ENCODE results near the gene RALGAPA2. TPM values are rescaled to one million over a fixed set of nuclear protein-coding genes. Genes with fewer than 3 reads are reported as not detected.
A peak's percentile ranks its signal among the peaks of the same experiment; 100 is the strongest.

Gene RALGAPA2
- total and polyA plus RNA-seq, 2 of the 13 experiments (the other 11 are each of a cell fraction or from before 2014, with no cell fraction given) = 13.8 to 17.7 TPM

DNA sequence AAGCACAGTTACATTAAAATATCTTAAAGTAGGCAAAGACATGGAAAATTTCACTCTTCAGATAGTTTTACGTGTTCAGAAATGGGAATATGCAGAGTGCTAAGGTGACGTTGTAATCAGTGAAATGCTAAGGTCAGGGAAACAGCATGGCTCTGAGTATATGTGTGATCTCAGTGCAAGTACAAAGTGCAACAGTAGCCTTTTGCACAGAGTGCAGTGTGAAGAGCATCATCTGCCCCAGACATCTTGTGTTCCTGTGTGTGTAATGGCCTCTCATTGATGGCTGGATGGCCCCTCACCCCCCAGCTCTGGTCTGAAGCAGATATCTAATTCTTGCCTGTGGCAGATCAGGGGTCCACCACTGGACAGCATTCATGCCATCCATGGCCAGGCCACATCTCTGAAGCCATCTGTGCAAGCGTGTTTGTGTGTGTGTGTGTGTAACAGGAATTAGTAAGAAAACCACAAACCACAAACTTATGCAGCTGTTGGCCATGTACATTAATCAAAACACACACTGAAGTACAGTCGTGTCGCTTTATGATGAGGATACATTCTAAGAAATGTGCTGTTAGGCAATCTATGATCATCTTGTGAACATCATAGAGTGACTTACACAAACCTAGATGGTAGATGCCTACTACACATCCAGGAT is 165.1 kb downstream of the RALGAPA2 start (continued):
- TF ChIP-seq, protein P1, sequence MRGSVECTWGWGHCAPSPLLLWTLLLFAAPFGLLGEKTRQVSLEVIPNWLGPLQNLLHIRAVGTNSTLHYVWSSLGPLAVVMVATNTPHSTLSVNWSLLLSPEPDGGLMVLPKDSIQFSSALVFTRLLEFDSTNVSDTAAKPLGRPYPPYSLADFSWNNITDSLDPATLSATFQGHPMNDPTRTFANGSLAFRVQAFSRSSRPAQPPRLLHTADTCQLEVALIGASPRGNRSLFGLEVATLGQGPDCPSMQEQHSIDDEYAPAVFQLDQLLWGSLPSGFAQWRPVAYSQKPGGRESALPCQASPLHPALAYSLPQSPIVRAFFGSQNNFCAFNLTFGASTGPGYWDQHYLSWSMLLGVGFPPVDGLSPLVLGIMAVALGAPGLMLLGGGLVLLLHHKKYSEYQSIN (CRISPR knock-in tag; IDR thresholded peaks at IDR 0.05; ENCODE audit: borderline replicate concordance) = no peak
- TF ChIP-seq KDM6A (CRISPR knock-in tag; IDR thresholded peaks at IDR 0.05; ENCODE audit: low read depth) (0 out of 2 replicates have a peak, but pooled peaks have one; percentile 22), NFIB (CRISPR knock-in tag; IDR thresholded peaks at IDR 0.05; ENCODE audit: borderline replicate concordance) (no peak), ADNP (CRISPR knock-in tag; IDR thresholded peaks at IDR 0.05) (no peak), RBAK (CRISPR knock-in tag; IDR thresholded peaks at IDR 0.05) (peak; percentile 63; the same call in 1 of the 2 replicates), ZNF296 (CRISPR knock-in tag; conservative IDR thresholded peaks at IDR 0.05) (no peak), CHCHD3 (CRISPR knock-in tag; IDR thresholded peaks at IDR 0.05) (no peak), HNF4G (IDR thresholded peaks at IDR 0.05; ENCODE audit: borderline replicate concordance, low read depth, low read length) (0 out of 2 replicates have a peak, but pooled peaks have one; percentile 52), HNF4G (CRISPR knock-in tag; IDR thresholded peaks at IDR 0.05; ENCODE audit: borderline replicate concordance, low read depth) (no peak), RFX3 (CRISPR knock-in tag; IDR thresholded peaks at IDR 0.05) (no peak), MED1 (CRISPR knock-in tag; IDR thresholded peaks at IDR 0.05) (peak; percentile 48), NR2C2 (CRISPR knock-in tag; IDR thresholded peaks at IDR 0.05; ENCODE audit: borderline replicate concordance) (peak; percentile 20; the same call in 1 of the 2 replicates), ZNF644 (CRISPR knock-in tag; IDR thresholded peaks at IDR 0.05; ENCODE audit: low read depth) (peak; percentile 71; the same call in 1 of the 2 replicates), ZNF501 (CRISPR knock-in tag; IDR thresholded peaks at IDR 0.05) (peak; percentile 37; the same call in 1 of the 2 replicates), MZF1 (CRISPR knock-in tag; IDR thresholded peaks at IDR 0.05; ENCODE audit: borderline replicate concordance) (no peak), ZNF343 (CRISPR knock-in tag; IDR thresholded peaks at IDR 0.05) (0 out of 2 replicates have a peak, but pooled peaks have one; percentile 61), SAP130 (CRISPR knock-in tag; IDR thresholded peaks at IDR 0.05; ENCODE audit: low read depth) (peak; percentile 64), KMT2A (CRISPR knock-in tag; IDR thresholded peaks at IDR 0.05) (0 out of 2 replicates have a peak, but pooled peaks have one; percentile 54), ZFAT (CRISPR knock-in tag; conservative IDR thresholded peaks at IDR 0.05) (no peak)
- TF ChIP-seq, protein P2, sequence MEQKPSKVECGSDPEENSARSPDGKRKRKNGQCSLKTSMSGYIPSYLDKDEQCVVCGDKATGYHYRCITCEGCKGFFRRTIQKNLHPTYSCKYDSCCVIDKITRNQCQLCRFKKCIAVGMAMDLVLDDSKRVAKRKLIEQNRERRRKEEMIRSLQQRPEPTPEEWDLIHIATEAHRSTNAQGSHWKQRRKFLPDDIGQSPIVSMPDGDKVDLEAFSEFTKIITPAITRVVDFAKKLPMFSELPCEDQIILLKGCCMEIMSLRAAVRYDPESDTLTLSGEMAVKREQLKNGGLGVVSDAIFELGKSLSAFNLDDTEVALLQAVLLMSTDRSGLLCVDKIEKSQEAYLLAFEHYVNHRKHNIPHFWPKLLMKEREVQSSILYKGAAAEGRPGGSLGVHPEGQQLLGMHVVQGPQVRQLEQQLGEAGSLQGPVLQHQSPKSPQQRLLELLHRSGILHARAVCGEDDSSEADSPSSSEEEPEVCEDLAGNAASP (CRISPR knock-in tag; IDR thresholded peaks at IDR 0.05; ENCODE audit: borderline replicate concordance) = 0 out of 2 replicates have a peak, but pooled peaks have one; percentile 34
- TF ChIP-seq, protein P3, sequence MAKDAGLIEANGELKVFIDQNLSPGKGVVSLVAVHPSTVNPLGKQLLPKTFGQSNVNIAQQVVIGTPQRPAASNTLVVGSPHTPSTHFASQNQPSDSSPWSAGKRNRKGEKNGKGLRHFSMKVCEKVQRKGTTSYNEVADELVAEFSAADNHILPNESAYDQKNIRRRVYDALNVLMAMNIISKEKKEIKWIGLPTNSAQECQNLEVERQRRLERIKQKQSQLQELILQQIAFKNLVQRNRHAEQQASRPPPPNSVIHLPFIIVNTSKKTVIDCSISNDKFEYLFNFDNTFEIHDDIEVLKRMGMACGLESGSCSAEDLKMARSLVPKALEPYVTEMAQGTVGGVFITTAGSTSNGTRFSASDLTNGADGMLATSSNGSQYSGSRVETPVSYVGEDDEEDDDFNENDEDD (CRISPR knock-in tag; IDR thresholded peaks at IDR 0.05; ENCODE audit: borderline replicate concordance) = peak; percentile 33; the same call in 1 of the 2 replicates
- TF ChIP-seq, protein P4, sequence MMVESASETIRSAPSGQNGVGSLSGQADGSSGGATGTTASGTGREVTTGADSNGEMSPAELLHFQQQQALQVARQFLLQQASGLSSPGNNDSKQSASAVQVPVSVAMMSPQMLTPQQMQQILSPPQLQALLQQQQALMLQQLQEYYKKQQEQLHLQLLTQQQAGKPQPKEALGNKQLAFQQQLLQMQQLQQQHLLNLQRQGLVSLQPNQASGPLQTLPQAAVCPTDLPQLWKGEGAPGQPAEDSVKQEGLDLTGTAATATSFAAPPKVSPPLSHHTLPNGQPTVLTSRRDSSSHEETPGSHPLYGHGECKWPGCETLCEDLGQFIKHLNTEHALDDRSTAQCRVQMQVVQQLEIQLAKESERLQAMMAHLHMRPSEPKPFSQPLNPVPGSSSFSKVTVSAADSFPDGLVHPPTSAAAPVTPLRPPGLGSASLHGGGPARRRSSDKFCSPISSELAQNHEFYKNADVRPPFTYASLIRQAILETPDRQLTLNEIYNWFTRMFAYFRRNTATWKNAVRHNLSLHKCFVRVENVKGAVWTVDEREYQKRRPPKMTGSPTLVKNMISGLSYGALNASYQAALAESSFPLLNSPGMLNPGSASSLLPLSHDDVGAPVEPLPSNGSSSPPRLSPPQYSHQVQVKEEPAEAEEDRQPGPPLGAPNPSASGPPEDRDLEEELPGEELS (CRISPR knock-in tag; IDR thresholded peaks at IDR 0.05) = 0 out of 2 replicates have a peak, but pooled peaks have one; percentile 49
- TF ChIP-seq, protein P5, sequence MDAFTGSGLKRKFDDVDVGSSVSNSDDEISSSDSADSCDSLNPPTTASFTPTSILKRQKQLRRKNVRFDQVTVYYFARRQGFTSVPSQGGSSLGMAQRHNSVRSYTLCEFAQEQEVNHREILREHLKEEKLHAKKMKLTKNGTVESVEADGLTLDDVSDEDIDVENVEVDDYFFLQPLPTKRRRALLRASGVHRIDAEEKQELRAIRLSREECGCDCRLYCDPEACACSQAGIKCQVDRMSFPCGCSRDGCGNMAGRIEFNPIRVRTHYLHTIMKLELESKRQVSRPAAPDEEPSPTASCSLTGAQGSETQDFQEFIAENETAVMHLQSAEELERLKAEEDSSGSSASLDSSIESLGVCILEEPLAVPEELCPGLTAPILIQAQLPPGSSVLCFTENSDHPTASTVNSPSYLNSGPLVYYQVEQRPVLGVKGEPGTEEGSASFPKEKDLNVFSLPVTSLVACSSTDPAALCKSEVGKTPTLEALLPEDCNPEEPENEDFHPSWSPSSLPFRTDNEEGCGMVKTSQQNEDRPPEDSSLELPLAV (CRISPR knock-in tag; conservative IDR thresholded peaks at IDR 0.05; ENCODE audit: low read depth) = no peak

All from HepG2 (cell line).